NCI-H187 treated with DMSO at 0.1 percent for 48 hours (cell line): ENCODE data around the gene ABCA3.
"Not testable (repeated sequence)": the region's sequence is repeated elsewhere in the genome, so short reads cannot be mapped to it uniquely, and the experiment has no call there.

Experiments
- DNase-seq: peaks from one replicate; lab custom pipeline; 2025; lab: John Stamatoyannopoulos, UW

ABCA3 gene

DNA sequence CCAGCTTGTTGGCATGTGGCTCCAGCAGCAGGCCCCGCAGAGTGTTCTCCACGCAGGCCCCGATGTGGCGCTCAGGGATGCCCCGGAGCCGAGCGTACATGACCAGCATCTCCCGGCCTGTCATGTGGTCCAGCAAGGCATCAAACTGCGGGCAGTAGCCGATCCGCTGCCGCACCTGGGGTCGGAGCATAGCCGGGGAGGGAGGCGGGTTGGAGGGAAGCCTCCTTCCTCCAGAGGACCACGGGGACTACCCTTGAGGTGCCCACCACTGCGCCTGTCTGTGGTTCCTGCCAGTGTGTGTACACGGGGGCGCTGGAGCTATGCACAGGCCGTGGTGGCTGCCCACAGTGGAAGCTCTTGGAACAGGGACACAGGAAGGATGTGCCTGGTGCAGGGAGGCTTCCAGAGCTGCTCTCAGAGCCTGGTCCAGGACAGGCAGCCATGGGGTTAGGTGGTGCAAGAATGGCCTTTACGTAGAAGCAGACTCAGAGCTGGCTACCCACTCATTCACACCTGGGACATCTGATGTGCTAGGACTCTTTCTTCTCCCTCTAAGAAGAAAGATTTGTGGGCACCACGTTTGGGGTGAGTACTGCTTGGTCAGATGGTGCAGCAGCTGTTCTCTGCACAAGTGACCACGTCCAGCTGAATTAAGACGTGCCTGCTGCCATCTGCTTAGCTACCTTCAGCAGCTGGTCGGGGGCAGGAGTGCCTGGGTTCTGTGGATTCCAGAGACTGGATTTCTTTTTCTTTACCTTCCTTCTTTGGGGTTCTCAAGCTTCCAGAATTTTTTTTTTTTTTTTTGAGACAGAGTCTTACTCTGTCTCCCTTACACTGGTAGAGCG, 61.4 kb downstream of the ABCA3 start:
- DNase-seq, result no peak

DNA sequence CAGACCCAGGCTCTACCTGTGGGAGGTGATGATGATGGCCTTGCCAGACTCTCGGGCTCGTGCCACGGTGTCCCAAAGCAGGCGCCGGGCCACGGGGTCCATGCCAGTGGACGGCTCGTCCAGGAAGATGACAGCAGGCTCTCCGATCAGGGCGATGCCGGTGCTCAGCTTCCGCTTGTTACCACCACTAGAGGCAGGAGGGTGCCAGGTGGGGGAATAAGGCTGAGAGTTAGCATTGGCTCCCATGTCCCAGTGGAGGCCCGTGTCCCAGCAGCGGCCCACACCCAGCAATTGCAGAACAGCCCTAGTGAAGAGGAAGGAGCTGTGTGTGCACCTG, 62.3 kb downstream of the ABCA3 start:
- no peak for DNase-seq

DNA sequence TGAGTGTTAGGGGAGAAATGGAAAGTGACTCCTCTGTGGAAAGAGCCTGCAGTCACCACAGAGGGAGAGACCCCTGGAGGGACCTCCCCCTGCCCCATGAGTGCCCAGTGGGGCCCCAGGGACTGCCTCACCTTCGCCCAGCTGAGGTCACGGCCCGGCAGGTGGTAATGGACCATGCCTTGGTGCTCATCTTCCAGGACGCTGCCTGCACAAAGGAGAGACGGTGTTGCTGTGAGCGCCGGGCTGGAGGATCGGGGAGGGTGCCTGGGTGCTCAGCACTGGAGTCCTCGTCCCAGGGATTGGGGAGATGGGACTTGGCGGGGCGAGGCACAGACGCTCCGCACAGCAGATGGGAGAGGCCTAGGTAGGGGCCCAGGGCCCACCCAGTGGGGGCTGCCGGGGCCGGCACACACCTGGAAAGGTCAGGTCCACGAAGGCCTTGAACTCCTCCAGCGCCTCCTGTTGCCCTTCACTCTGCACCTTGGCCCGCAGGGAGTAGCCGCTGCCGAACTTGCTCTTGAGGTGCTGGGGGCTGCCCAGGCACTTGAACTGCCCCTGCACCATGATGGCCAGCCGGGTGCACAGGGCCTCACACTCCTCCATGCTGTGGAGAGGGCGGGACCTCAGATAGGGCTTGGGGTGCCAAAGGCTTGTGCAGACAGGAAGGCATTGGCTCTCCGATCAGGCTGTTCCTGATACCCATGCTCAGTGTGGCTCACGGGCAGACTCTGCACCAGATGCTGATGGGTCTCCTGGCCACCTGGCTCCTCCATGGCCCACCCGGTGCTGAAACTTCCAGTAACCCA, 62.9 kb downstream of the ABCA3 start:
- no peak for DNase-seq

DNA sequence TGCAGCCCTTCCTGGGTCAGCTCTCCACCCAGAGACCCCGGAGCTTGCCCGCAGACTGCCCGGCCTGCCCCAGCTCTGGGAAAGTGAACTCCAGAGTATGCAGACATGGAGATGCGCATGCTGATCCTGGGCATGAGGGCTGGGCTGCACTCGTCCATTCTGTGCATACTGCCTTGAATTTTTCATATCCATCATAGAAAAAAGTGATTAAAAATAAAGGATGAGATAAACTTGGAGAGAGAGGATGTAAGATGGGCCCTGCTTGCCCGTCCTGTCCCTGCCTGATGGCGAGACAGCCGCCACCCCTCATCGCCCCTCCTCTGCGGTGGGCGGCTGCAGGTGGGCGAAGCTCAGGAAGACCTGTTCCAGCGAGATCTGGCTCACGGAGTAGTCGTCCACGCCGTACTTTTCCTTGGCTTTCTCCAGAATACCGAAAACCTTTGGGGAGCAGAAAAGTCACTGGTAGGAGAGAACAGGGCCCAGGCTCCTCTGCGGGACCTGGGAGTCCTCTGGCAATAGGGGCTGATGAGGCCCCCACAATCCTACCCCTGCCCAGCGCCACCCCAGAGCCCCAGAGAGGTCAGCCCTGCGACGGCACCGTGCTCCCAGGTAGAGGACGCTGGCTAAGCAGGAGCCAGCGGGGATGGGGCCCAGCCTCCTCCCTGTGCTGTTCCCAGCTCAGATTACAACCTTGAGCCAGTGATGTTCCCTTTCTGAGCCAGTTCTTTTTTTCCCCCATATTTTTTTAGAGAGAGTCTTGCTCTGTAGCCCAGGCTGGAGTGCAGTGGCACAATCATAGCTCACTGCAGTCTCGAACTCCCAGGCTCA, 63.9 kb downstream of the ABCA3 start:
- DNase-seq, result no peak

DNA sequence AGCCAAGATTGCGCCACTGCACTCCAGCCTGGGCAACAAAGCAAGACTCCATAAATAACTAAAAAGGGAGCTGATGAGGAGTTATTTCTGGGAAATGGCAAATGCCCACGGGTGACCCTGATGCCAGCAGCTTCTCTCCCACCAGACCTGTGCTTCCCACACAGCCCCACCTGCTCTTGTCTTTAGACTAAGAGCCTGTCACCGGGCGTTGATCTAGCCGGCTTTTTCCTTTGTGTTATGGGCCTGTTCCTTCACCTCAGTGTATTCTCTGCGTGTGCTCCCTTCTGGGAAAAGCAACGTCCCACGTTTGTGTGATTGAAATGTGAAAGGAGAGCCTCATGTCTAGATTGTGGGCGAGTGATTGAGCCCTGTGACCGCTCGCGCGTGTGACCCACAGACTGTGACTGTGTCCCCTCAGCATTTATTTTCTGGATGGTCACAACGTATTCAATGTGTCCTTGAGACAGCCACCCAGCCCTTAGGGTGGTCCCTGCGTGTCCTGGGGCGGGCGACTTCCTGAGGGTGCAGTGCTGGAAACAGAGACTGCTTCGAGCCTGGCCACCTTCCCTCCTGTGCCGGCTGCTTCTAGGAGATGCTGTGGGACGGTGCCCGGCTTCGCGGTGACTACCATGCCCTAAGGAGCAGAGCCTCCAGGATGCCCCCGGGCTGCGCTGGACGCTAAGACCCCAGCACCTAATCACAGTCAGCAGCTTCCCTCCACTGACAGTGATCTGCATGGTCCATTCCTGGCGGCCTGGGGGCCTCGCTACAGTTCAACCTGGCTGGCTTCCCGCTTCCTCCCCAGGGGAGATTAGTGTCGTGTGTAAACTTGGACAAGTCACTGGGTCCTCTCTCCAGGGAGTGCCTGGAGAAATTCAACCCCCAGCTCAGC, 64.8 kb downstream of the ABCA3 start:
- no peak for DNase-seq

DNA sequence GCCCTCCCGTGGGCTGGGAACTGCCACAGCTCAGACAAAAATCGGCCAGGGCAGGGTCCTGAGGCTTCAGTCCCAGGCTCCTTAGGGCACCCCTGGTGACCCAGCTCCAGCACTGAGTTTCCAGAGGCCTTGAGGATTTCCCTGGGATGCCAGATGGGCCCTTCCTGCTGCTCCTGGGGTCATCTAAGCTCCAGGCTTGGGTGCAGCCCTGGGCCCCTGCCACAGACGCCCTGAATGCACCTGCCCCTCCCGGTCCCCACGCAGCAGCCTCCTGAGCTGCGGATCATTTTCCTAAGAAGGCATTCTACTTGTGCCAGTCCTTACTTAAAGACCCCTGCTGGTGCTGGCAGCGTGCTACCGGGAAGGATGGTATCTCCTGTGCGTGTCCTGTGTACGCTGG, 66.6 kb downstream of the ABCA3 start:
- no peak for DNase-seq

DNA sequence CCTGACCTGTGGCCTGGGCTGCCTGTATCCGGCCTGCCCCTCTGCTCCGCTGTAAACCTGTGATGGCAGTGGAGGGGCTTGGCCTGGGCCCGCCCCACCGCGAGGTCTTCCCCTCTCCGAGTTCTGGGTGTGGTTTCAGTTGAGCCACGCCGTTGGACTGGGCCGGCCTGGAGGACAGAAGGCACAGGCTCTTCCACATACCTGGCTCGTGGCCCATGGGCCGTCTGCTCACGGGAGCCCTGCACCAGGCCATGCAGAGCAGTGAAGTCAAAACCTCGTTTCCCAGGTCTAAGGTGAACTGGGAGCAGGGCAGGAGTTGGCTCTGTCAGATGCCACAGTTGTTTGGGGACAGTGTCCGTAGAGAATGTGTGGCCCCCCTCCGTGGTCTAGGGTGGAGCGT, 67.0 kb downstream of the ABCA3 start:
- no peak for DNase-seq

DNA sequence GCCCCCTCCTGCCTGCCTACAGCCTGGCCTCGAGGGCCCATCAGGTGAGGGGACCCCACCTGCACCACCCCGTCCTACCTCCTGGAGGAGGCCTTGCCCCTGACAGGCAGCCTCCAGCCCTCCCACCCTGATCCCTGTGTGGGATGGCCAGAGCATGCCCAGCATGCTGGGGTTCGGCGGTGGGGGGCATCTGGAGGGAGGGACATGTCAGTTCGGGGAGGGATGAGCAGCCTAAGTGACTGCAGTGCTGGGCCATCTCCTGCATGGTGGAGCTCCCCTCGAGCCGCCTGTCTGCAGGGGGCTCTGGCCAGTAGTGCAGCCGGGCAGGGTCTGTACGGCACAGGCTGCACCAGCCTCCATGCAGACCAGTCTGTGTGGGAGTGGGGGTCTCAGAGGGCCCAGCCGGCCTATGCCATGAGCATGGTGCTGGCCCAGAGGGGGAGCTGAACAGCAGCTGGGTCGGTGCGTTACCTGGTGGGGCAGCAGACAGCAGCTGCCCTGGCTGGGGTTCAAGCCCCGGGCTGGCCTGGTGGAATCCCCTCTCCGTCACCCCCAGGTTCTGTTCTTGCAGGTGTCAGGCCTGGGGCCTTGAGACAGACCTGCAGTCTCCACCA, 68.6 kb downstream of the ABCA3 start:
- DNase-seq, result no peak

DNA sequence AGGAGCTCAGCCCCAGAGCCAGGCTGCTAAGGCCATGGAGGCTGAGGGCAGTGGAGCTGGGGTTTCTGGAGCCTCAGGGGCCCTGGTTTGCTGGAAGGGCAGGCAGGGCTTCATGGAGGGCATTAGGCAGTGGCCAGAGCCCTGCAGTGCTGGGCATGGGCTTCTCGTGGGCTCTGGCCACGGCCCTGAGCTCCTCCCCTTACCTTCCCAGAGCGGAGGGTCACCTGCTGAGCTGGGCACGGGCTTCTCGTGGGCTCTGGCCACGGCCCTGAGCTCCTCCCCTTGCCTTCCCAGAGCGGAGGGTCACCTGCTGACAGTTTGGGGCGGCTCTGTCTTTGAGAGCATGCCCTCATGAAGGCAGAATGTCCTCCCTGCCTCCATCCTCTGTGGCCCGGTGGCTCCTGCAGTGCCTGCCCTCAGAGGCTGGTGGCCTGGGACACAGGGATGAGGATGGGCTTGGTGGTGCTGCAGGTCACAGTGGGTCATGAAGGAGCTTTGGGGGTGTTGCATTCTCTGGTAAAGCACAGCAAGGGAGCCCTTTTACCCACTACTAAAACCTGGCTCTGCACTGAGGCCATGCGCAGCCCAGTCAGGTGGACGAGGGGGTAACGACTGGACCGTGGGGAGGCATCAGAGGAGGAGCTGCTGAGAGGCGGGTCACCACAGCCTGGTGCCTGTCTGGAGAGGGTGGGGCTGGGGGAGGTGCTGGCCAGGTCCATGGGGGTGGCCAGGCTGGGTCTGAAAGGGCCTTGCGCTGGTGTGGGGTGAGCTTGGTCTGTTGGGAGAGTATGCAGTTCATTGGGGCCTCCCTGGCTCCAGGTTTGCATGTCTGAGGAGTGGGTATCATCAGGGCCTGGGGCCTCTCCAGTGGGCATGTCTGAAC, 69.7 kb downstream of the ABCA3 start:
- no peak for DNase-seq

DNA sequence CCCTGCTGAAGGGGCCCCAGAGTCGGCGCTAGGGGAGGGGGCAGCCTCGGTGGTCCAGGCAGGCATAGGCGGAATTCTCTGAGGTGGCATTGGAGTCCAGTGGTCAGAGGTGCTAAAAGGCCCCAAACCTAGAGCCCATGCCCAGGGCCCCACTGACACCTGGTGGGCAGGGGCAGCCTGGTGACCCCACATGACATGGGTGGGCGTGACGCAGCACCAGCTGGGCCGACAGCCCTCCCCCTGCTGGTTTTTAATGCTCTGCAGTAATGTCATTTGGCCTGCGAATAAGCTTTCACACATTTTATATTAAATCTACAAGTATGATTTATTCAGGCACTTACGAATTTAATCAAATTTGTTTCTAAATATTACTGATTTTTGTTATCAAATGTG, 70.5 kb downstream of the ABCA3 start:
- DNase-seq, result no peak

DNA sequence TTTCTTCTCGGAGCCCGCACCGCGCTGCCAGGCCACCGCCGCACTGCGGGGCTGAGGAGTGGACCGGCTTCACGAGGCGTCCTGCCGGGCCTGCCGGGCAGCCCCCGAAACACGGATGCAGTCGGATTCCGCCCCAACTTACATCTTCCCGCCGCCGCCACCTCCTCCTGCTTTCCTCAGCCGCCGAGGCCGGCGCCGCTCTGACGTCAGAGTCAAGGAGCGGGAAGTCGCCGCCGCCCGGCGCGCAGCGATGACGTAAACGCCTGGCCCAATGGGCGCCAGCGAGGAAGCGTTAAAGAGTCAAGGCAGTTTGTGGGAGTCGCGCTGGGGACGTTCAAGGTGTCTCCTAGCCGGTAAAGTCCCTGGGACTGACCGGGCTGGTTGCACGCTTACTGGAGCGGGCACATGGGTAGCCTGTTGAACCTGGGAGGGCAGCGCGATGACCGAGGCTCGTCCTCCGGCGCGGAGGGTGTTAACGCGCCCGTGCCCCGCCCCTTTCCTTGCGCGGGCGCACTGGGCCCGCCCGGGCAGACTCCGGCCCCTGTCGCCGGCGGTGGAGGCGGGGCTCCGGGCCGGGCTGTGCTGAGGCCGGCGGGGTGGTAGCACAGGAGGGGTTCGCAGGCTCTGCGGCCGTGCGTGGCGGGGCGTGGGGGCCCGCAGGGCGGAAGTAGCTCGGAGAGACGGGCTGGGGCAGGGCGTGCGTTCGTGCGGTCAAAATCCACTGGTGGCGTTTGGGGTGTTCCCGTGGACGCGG, 72.4 kb downstream of the ABCA3 start, which contains the start of gene RNPS1:
Gene RNPS1, minus strand, starts transcription at position 214 of the 754 bp plus-strand sequence. CDS start 3,483 bp downstream, outside the sequence.
- peak; percentile 88 for DNase-seq

DNA sequence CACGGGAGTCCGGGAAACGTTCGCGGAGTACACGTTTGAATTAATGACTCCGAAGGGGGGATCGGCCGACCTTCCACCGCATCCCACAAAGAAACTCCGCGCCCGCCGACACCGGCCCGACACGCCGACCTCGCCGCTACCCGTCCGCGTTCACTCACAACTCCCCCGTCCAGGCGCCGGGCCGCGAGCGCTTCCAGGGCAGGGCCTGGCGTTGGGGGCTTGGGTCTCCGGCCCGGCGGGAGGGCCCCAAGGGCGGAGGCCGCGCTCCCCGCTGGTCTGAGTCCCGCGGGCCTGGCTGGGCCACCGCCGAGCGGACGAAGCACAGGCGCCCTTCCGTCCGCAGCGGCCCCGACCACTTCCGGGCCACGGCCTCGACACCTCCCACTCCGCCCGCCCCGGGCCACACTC, 73.0 kb downstream of the ABCA3 start:
- not testable (repeated sequence) for DNase-seq

DNA sequence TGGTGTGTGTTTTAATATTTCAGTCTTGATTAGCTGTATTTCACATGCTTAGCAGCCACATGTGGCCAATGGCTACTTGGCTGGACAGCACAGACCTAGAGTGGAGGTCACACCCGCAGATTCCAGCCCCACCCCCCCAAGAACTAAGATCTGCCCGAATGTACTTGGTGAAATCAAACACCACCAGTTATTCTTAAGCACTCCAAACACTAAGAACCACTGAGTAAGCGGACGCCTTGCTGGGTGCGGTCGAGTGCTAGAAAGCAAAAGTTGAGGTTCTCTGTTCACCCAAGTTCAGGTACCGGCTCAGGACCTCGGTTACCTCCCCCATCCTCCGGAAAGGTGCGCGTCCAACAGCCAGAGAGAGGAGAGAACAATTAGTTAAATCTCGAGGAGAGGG, 73.6 kb downstream of the ABCA3 start:
- not testable (repeated sequence) for DNase-seq

DNA sequence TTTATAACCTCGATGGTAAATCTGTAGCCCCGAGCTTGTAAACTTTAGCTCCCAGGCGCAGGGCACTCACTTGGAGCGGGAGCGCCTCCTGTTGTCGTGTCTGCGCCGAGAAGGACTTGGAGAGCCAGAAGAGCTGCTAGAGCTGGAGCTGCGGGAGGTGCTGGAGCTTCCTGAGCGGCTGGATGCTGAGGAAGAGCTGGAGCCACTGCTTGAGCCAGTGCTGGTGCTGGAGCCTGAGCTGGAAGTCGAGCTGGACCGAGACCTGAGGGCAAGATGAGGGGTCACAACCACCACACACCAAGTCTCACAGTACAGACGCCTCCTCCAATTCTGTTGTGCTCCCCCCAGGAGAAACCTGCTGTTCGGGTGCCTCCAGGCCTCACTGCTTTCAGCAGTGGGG, 77.5 kb downstream of the ABCA3 start:
- DNase-seq, result not testable (repeated sequence)

DNA sequence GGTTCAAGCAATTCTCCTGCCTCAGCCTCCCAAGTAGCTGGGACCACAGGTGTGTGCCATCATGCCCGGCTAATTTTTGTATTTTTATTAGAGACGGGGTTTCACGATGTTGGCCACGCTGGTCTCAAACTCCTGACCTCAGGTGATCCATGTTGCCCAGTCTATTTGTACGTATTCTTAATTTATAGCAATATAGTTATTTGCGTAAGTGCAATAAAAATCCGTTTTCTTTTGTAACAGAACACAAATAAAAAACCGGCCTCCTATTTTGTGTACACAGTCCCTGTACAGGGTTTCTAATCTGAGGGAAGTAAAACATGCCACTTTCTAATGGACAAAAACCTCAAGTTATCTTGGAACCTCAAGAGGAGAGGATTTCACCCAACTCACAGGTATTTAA, 80.3 kb downstream of the ABCA3 start:
- no peak for DNase-seq

DNA sequence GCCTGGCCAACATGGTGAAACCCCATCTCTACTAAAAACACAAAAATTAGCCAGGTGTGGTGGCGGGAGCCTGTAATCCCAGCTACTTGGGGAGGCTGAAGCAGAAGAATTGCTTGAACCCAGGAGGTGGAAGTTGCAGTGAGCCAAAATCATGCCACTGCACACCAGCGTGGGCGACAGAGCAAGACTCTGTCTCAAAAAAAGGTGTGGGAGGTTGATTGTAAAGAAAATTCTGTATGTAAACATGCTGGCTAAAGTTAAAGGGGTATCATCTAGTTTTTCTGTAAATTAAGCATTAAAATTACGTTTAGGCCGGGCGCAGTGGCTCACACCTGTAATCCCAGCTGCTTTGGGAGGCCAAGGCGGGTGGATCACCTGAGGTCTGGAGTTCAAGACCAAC, 82.0 kb downstream of the ABCA3 start:
- not testable (repeated sequence) for DNase-seq

DNA sequence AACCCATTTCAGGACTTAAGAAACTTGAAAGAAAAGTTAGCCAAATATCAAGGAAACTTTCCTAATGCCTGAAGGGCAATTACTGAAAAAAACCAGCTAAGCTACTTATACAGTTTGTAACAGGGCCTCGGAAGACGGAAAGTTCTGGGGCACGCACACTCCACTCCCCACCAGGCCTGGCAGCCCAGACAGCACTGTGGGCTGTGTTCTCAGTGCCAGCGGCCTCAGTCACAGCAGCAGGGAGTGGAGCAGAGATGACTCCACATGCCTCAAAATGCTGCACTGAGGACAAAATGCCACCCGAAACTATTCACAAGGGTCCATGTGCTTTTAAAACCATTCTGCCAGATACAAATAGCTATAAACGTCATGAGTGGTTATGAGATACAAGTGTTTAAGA, 82.8 kb downstream of the ABCA3 start:
- no peak for DNase-seq

DNA sequence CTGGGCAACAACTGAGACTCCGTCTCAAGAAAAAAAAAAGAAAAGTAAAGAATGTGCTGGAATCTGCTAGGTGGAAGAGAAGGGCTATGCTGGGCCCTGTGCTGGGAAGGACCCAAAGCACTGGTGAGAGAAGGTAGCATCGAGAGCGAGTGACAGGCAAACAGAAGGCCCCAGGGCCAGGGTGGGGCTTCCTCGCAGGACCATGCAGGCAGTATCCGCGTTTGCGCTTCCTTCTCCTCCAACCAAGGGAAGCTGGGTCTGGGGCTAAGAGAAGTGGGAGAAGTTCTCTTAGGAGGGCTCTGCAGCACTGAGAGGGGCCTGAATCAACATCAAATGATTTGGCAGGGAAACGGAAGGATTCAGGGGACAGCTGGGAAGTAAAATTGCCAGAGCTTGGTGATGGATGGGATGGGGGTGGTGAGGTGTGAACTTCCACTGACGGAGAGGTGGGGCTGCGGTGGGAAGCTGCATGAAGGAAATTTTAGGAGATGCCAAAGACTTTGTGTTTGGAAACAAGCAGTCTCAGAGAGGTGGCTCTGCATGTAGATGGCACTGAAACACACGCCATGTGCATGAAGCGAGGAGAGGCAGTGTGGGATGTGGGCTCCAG, 83.9 kb downstream of the ABCA3 start:
- no peak for DNase-seq

DNA sequence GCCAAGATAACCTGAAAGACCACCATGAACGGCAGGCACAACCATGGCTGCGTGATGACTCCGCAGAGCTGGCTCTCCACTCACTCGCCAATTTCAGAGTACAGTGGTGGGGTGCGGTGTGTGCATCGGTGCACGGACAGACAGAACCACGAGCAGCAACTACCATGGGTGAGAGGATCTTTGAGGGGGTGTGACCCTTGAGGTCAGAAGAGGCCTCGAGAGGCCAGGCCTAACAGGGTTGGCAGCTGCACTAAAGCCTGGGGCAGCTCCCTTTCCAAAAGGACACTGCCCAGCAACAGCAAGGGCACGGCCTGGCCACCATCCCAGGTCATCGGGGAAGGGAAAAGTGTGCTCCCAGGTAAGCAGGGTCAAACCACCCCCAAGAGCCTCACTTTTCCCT, 87.2 kb downstream of the ABCA3 start:
- no peak for DNase-seq
